GM19397 (cell line): Measurements from ENCODE around the gene TFPI.
"Not testable (repeated sequence)": the region's sequence is repeated elsewhere in the genome, so short reads cannot be mapped to it uniquely, and the experiment has no call there.

ENCODE experiments used
- ATAC-seq: cut with Tn5 transposase; IDR thresholded peaks from one replicate; pipeline ENCODE4 v1.9.1; 2021; ENCODE audit warnings: mild to moderate bottlenecking, moderate library complexity; ENCODE audit not compliant: unreplicated experiment

Gene TFPI

GRCh38 chr2:187529248-187529976 is 24.8 kb downstream of the TFPI start:
- no peak for ATAC-seq

GRCh38 chr2:187528042-187528441 is 26.2 kb downstream of the TFPI start:
- no peak for ATAC-seq

DNA sequence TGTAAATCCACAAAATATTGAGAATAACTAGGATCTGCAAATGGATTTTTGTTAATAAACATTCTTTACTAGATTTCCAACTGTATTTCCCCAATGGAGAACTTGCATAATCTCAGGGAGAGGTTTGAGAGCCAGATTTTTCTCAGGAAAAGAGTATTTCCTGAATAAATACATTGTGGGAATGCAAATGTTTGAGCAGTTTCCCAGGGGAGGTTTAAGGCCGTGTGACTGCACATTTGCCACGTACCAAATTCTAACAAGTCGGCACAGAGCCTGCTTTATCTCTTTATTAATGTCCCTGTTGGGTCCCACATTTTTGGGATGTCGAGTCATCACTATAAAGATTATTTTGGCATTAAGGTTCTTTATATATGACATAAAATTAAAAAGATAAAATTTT is 27.0 kb downstream of the TFPI start:
- no peak for ATAC-seq

GRCh38 chr2:187526792-187527191 is 27.4 kb downstream of the TFPI start:
- no peak for ATAC-seq

DNA sequence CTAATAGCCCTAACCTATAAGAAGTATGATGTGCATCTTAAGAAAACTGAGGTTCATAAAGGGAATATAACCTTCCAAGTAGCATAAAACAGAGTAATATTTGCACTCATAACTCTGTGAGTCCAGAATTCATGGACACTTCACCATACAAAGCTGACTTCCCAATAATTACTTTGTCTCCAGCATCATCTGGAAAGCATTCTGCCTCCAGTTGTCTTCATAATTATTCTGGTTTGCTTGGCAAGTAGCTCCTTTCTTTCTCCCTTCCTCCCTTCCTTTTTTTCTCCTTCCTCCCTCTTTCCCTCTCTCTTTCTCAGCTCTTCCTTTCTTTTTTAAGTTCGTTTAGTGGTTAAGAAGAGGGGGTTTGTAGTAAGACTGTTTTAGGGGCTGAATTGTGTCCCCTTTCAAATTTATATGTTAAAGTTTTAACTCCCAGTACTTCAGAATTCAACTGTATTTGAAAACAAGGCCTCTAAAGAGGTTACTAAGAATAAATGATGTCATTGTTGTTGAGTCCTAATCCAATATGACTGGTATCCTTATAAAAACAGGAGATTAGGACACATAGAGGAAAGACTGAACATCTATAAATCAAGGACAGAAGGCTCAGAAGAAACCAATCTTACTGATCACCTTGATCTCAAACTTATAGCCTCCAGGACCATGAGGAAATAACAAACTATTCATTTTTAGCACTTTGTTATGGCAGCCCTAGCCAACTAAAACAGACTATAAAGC is 28.9 kb downstream of the TFPI start:
- ATAC-seq = no peak

DNA sequence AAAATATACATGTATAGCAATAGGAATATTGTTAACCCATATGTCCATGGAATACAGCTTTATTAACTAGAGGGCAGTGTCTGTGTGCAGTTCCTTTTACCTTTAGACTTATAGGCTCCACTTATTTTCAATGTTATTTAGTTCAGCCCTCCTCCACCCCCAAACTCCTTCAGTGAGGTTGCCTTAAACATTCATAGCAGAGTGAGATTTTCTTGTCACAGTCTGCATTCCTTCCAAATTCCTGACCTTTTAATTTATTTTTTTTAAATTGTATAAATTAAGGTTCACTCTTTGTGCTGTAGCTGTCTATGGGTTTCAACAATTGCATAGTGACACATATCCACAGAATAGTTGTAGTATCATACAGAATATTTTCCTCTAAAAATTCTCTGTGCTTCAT is 30.9 kb downstream of the TFPI start:
- ATAC-seq = no peak

- no peak for ATAC-seq
Observed at GRCh38 chr2:187520121-187520624, 34.1 kb downstream of the TFPI start.

- ATAC-seq = peak; percentile 50
Observed at GRCh38 chr2:187519419-187520120, 34.7 kb downstream of the TFPI start.

DNA sequence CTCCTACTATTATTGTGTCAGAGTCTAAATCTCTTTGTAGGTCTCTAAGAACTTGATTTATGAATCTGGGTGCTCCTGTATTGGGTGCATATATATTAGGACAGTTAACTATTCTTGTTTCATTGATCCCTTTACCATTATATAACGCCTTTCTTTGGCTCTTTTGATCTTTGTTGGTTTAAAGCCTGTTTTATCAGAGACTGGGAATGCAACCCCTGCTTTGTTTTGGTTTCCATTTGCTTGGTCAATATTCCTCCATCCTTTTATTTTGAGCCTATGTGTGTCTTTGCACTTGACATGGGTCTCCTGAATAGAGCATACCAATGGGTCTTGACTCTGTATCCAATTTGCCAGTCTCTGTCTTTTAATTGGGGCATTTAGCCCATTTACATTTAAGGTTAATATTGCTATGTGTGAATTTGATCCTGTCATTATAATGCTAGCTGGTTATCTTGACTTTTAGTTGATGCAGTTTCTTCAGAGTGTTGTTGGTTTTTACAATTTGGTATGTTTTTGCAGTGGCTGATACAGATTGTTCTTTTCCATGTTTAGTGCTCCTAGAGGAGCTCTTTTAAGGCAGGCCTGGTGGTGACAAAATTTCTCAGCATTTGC is 36.4 kb downstream of the TFPI start:
- ATAC-seq = not testable (repeated sequence)

DNA sequence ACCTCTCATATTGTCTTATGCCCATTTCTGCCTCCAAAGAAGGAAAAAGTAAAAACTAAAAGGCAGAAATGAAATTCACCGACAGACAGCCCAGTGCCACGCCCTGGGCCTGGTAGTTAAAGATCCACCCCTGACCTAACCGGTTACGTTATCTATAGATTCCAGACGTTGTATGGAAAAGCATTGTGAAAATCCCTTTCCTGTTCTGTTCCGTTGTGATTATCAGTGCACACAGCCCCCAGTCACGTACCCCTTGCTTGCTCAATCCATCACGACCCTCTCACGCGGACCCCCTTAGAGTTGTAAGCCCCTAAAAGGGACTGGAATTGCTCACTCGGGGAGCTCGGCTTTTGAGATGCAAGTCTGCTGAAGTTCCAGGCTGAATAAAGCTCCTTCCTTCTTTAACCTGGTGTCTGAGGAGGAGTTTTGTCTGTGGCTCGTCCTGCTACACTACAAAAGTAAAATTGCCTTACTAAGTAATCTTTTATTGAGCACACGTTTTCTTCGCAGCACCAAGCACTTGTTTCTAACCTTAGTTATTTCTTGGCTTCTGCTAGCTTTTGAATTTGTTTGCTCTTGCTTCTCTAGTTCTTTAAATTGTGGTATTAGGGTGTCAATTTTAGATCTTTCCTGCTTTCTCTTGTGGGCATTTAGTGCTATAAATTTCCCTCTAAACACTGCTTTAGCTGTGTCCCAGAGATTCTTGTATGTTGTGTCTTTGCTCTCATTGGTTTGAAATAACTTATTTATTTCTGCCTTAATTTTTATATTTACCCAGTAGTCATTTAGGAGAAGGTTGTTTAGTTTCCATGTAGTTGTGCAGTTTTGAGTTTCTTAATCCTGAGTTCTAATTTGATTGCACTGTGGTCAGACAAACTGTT is 37.4 kb downstream of the TFPI start:
- ATAC-seq = not testable (repeated sequence)

DNA sequence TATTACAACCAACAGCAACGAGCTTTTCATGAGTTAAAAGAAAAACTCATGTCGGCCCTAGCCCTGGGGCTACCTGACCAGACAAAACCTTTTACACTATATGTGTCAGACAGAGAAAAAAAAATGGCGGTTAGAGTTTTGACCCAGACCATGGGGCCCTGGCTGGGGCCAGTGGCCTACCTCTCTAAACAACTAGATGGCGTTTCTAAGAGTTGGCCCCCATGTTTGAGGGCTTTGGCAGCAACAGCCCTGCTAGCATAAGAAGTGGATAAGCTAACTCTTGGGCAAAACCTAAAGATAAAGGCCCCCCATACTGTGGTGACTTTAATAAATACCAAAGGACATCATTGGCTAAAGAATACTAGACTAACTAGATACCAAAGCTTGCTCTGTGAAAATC is 39.3 kb downstream of the TFPI start:
- no peak for ATAC-seq

DNA sequence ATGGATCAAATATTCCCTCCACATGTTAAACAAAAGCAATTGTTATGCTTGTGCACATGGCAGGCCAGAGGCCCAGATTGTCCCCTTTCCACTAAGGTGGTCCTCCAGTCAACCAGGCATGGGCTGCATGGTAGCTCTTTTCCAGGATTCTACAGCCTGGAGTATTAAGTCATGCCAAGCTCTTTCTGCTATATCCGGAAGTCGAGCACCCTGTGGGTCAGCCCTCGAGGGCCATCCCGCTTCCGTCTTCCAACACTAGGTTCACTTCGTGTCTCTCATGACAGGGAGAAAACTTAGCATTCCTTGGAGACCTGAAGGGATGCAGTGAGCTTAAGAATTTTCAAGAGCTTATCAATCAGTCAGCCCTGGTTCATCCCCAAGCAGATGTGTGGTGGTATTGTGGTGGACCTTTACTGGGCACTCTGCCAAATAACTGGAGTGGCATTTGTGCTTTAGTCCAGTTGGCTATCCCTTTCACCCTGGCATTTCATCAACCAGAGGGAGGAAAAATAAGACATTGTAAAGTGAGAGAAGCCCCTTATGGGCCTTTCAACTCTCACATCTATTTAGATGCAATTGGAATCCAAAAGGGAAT is 39.9 kb downstream of the TFPI start:
- ATAC-seq = not testable (repeated sequence)

GRCh38 chr2:187513460-187514234 is 40.6 kb downstream of the TFPI start:
- ATAC-seq = not testable (repeated sequence)

DNA sequence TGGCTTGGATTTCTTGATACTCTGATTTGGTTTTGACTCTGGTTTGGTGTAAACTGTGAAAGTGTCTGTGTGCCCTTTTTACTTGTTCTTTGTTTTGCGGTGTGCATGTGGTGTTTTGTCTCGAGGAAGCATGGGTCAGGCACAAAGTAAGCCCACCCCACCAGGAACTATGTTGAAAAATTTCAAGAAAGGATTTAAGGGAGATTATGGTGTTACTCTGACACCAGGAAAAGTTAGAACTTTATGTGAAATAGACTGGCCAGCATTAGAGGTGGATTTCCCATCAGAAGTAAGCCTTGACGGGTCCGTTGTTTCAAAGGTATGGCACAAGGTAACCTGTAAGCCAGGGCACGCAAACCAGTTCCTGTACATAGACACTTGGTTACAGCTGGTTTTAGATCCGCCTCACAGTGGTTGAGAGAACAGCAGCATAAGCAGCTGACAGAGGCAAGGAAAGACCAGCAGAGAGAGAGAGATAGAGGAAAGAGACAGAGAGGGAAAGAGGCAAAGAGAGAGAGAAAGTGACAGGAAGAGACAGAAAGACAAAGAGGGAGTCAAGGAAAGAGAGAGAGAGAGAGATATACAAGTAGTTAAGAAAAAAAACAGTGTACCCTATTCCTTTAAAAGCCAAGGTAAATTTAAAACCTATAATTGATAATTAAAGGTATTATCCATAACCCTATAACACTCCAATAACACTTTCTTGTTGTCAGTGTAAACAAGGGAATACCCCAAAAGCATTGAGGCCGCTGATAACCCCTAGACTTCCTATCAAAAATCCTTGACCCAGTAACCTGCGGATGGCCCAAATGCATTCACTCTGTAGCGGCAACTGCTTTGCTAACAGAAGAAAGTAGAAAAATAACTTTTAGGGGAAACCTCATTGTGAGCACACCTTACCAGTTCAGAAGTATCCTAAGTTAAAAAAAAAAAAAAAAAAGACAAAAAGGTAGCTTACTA is 42.6 kb downstream of the TFPI start:
- no peak for ATAC-seq

DNA sequence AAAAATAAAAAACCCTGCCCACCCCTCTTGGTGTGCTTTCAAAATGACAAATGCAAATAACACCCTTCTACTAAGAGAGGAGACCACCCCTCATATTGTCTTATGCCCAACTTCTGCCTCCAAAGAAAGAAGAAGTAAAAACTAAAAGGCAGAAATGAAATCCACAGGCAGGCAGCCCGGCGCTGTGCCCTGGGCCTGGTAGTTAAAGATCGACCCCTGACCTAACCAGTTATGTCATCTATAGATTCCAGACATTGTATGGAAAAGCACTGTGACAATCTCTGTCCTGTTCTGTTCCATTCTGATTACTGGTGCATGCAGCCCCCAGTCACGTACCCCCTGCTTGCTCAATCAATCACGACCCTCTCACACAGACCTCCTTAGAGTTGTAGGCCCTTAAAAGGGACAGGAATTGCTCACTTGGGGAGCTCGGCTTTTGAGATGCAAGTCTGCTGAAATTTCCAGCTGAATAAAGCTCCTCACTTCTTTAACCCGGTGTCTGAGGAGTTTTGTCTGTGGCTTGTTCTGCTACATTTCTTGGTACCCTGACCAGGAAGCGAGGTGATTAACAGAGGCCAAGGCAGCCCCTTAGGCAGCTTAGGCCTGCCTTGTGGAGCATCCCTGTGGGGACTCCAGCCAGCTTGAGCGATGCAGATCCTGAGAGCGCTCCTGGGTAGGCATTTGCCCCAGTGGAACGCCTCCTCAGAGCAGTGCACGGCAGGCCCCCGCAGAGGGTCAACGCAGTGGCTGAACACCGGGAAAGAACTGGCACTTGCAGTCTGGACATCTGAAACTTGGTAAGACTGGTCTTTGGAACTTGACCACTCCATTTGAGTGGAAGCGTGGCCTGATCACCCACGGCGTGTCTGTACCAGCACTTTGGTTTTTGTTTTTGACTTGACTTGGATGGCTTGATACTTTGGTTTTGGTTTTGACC is 43.5 kb downstream of the TFPI start:
- ATAC-seq = not testable (repeated sequence)

DNA sequence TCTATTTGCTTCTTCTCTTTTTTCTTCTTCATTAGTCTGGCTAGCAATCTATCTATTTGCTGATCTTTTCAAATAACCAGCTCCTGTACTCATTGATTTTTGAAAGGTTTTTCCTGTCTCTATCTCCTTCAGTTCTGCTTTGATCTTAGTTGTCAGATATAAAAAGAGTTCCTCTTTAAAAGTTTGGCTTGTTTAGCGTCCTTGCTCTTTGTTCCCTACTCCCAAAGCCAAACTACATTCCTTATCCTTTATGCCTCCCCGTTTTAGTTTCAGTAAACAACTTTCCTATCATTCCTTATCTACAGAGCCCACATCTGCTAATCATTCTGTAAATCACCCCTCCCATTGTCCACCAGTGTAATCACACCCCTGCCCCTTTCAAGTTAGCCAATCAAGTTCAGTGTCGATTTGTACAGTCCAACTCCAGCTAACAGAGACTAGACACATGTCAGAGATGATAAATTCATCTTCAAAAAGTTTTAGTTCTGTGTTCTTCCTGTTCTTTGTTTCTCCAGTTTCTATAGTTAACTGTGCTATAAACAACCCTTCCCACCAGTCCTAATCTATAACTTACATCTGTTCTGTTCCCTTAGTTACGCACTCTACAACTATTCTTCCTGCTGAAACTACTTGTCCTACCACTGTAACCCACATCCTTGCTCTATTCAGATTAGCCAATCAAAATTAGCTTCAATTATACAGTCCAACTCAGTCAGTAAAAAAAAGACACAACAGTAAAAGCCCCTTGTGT is 44.4 kb downstream of the TFPI start:
- no peak for ATAC-seq
